H9 (cell line): Measurements from ENCODE around the gene CERS6. TPM values are rescaled to one million over a fixed set of nuclear protein-coding genes. Genes with fewer than 3 reads are reported as not detected.
A peak's percentile ranks its signal among the peaks of the same experiment; 100 is the strongest.

Experiments
- DNase-seq: peaks from one replicate; pipeline ENCODE4 v3.0.0-alpha.2; 2017
- H2AFZ ChIP-seq: one replicate; pipeline ENCODE4 v1.6.1; 2013; ENCODE audit warnings: mild to moderate bottlenecking, low read length, control low read depth, moderate library complexity
- H2AK5ac ChIP-seq: 2 replicates; pipeline ENCODE4 v1.6.1; 2013; ENCODE audit warnings: low read length, control low read depth, mixed read lengths; ENCODE audit not compliant: insufficient read length
- H2BK120ac ChIP-seq: one replicate; pipeline ENCODE4 v1.6.1; 2013; ENCODE audit warnings: low read depth, mild to moderate bottlenecking, low read length, control low read depth, inconsistent platforms; ENCODE audit not compliant: poor library complexity, severe bottlenecking
- H2BK12ac ChIP-seq: 2 replicates; pipeline ENCODE4 v1.6.1; 2013; ENCODE audit warnings: low read length, control low read depth, mixed read lengths, low read depth; ENCODE audit not compliant: insufficient read length
- H2BK15ac ChIP-seq: 2 replicates; pipeline ENCODE4 v1.6.1; 2013; ENCODE audit warnings: low read depth, low read length, control low read depth
- H2BK20ac ChIP-seq: one replicate; pipeline ENCODE4 v1.6.1; 2013; ENCODE audit warnings: low read depth, mild to moderate bottlenecking, low read length, control low read depth, inconsistent platforms; ENCODE audit not compliant: poor library complexity, severe bottlenecking
- H2BK5ac ChIP-seq: 2 replicates; pipeline ENCODE4 v1.6.1; 2013; ENCODE audit warnings: low read length, control low read depth, mixed read lengths; ENCODE audit not compliant: insufficient read length
- H3K14ac ChIP-seq: 2 replicates; pipeline ENCODE4 v1.6.1; 2013; ENCODE audit warnings: low read length, control low read depth; ENCODE audit not compliant: insufficient read depth
- H3K18ac ChIP-seq: 2 replicates; pipeline ENCODE4 v1.6.1; 2013; ENCODE audit warnings: low read depth, mild to moderate bottlenecking, mixed read lengths, low read length, control low read depth; ENCODE audit not compliant: insufficient read length
- H3K23ac ChIP-seq: 2 replicates; pipeline ENCODE4 v1.6.1; 2013; ENCODE audit warnings: low read length, control low read depth, mixed read lengths, low read depth; ENCODE audit not compliant: insufficient read length
- H3K23me2 ChIP-seq: 2 replicates; pipeline ENCODE4 v1.6.1; 2013; ENCODE audit warnings: low read depth, mild to moderate bottlenecking, mixed read lengths, low read length, control low read depth; ENCODE audit not compliant: insufficient read length, poor library complexity, severe bottlenecking
- H3K27ac ChIP-seq: 2 replicates; pipeline ENCODE4 v1.5.1; 2013; ENCODE audit warnings: low read length, control low read depth, mixed read lengths, low read depth; ENCODE audit not compliant: insufficient read length
- H3K27me3 ChIP-seq: 2 replicates; pipeline ENCODE4 v1.6.1; 2013; ENCODE audit warnings: low read length, control low read depth, inconsistent platforms; ENCODE audit not compliant: insufficient read depth
- H3K4ac ChIP-seq: 2 replicates; pipeline ENCODE4 v1.6.1; 2013; ENCODE audit warnings: low read depth, mild to moderate bottlenecking, control low read depth, inconsistent platforms, low read length, moderate library complexity
- H3K4me1 ChIP-seq: 2 replicates; pipeline ENCODE4 v1.6.1; 2013; ENCODE audit warnings: low read length, control low read depth, inconsistent platforms; ENCODE audit not compliant: insufficient read depth
- H3K4me2 ChIP-seq: 2 replicates; pipeline ENCODE4 v1.6.1; 2013; ENCODE audit warnings: low read length, control low read depth, mixed read lengths; ENCODE audit not compliant: insufficient read length, insufficient read depth
- H3K56ac ChIP-seq: 2 replicates; pipeline ENCODE4 v1.6.1; 2013; ENCODE audit warnings: low read depth, mild to moderate bottlenecking, mixed read lengths, low read length, control low read depth; ENCODE audit not compliant: insufficient read length
- H3K79me1 ChIP-seq: 2 replicates; pipeline ENCODE4 v1.6.1; 2013; ENCODE audit warnings: low read depth, mild to moderate bottlenecking, moderate library complexity, low read length, control low read depth, inconsistent platforms; ENCODE audit not compliant: insufficient read depth, poor library complexity, severe bottlenecking
- H3K79me2 ChIP-seq: 2 replicates; pipeline ENCODE4 v1.6.1; 2013; ENCODE audit warnings: low read length, control low read depth, inconsistent platforms; ENCODE audit not compliant: insufficient read depth
- H3K9ac ChIP-seq: 2 replicates; pipeline ENCODE4 v1.6.1; 2013; ENCODE audit warnings: low read length, control low read depth, mixed read lengths; ENCODE audit not compliant: insufficient read length; ENCODE audit errors: extremely low read depth
- H3K9me3 ChIP-seq: one replicate; pipeline ENCODE4 v1.6.1; 2013; ENCODE audit warnings: low read depth, low read length, inconsistent platforms; ENCODE audit not compliant: control insufficient read depth
- H3T11ph ChIP-seq: one replicate; pipeline ENCODE4 v1.6.1; 2013; ENCODE audit warnings: mild to moderate bottlenecking, low read length, control low read depth, inconsistent platforms
- H4K20me1 ChIP-seq: one replicate; pipeline ENCODE4 v1.6.1; 2013; ENCODE audit not compliant: control insufficient read depth, insufficient read length, insufficient read depth
- H4K5ac ChIP-seq: 2 replicates; pipeline ENCODE4 v1.6.1; 2013; ENCODE audit warnings: low read depth, mild to moderate bottlenecking, mixed read lengths, low read length, control low read depth; ENCODE audit not compliant: insufficient read length
- H4K8ac ChIP-seq: replicated peaks from 2 replicates; pipeline ENCODE4 v1.6.1; 2013; ENCODE audit warnings: low read length, control low read depth, mixed read lengths, low read depth; ENCODE audit not compliant: insufficient read length
- H4K91ac ChIP-seq: 2 replicates; pipeline ENCODE4 v1.6.1; 2013; ENCODE audit warnings: low read depth, mild to moderate bottlenecking, moderate library complexity, mixed read lengths, low read length, control low read depth; ENCODE audit not compliant: insufficient read length
- H3K27ac Mint-ChIP-seq, 3 experiments: 2 replicates in 2 of 3; 3 replicates in 1 of 3; pipeline ENCODE4 v1.8.0; 2020 to 2021; ENCODE audit warnings: mixed read lengths in 3 of 3, mild to moderate bottlenecking in 1 of 3, moderate library complexity in 1 of 3
- H3K27me3 Mint-ChIP-seq: 2 replicates; pipeline ENCODE4 v1.8.0; 2021; ENCODE audit warnings: low read depth, mild to moderate bottlenecking, moderate library complexity, mixed read lengths
- H3K36me3 Mint-ChIP-seq, 3 experiments: 2 replicates in 2 of 3; 3 replicates in 1 of 3; pipeline ENCODE4 v1.8.0; 2020 to 2021; ENCODE audit warnings: low read depth in 3 of 3, mixed read lengths in 3 of 3; ENCODE audit not compliant: insufficient read depth in 1 of 3
- H3K4me1 Mint-ChIP-seq, 2 experiments: 2 replicates each; pipeline ENCODE4 v1.8.0; 2020; ENCODE audit warnings: mixed read lengths in 2 of 2
- H3K4me3 Mint-ChIP-seq, 2 experiments: 2 replicates in 1 of 2; 3 replicates in 1 of 2; pipeline ENCODE4 v1.8.0; 2020 to 2021; ENCODE audit warnings: mild to moderate bottlenecking in 2 of 2, mixed read lengths in 2 of 2, moderate library complexity in 1 of 2
- H3K9me3 Mint-ChIP-seq, 2 experiments: 2 replicates in 1 of 2; 3 replicates in 1 of 2; pipeline ENCODE4 v1.8.0; 2020; ENCODE audit warnings: mild to moderate bottlenecking in 2 of 2, mixed read lengths in 2 of 2, moderate library complexity in 1 of 2
- CTCF ChIP-seq: fragments of 200-600 bp; sonication (generic); conservative IDR thresholded peaks from 3 replicates; pipeline ENCODE4 v1.8.0; 2021; ENCODE audit warnings: antibody characterized with exemption, mild to moderate bottlenecking
- WGBS: extraction: QIAGEN DNeasy Blood & Tissue Kit; methylation state at CpG from one replicate; pipeline ENCODE4 v1.1.7; 2013; ENCODE audit warnings: missing lambda C conversion rate, low lambda C conversion rate, mixed read lengths; ENCODE audit not compliant: insufficient read length; ENCODE audit errors: extremely low coverage; 5-methylcytosine and 5-hydroxymethylcytosine counted together
- total RNA-seq: library from RNA; stranded (reverse); gene quantifications from 2 replicates; pipeline ENCODE4 v1.2.1, GENCODE V29; 2021

Gene CERS6
- total RNA-seq, 1 experiment from 2014 or later = 17.7 TPM

- no peak overlapping the region for H2BK20ac ChIP-seq
- Mint-ChIP-seq H3K4me3 (no peak overlapping the region), H3K9me3 (no peaks in the 10 kb centered on the region; a peak in 1 of 5 replicates), H3K4me1 (peaks cover 42 to 59% of the 10 kb centered on the region in 2 experiments), H3K36me3 (no peaks in the 10 kb centered on the region), H3K27me3 (no peaks in the 10 kb centered on the region), H3K27ac (peak overlapping the region in 1 of 3 experiments; percentile 25; a peak in 1 of 7 replicates)
- H3K56ac ChIP-seq = no peak overlapping the region
- H4K8ac ChIP-seq = no peak overlapping the region
- H4K91ac ChIP-seq = no peak overlapping the region
- no peaks in the 10 kb centered on the region for H4K20me1 ChIP-seq
- H3K79me1 ChIP-seq = no peaks in the 10 kb centered on the region
- H3K4me1 ChIP-seq = peaks cover 3% of the 10 kb centered on the region; the same call in 1 of the 2 replicates
- no peak overlapping the region for H3T11ph ChIP-seq
- WGBS = no CpG with 5 or more reads among the region's 7 CpGs
- H3K23ac ChIP-seq = no peak overlapping the region
- TF ChIP-seq CTCF = no peak
- H4K5ac ChIP-seq = no peak overlapping the region
- no peak overlapping the region for H3K9ac ChIP-seq
- H3K4me2 ChIP-seq = no peak overlapping the region
- H2AK5ac ChIP-seq = no peak overlapping the region
- H3K4ac ChIP-seq = no peak overlapping the region
- no peak overlapping the region for H2BK5ac ChIP-seq
- no peak overlapping the region for H3K14ac ChIP-seq
- no peaks in the 10 kb centered on the region for H3K9me3 ChIP-seq
- no peaks in the 10 kb centered on the region for H3K79me2 ChIP-seq
- no peak overlapping the region for H2BK120ac ChIP-seq
- H3K18ac ChIP-seq = no peak overlapping the region
- H3K27ac ChIP-seq = no peak overlapping the region
- H2AFZ ChIP-seq = no peak overlapping the region
- no peaks in the 10 kb centered on the region for H3K23me2 ChIP-seq
- no peak overlapping the region for H2BK15ac ChIP-seq
- H3K27me3 ChIP-seq = no peaks in the 10 kb centered on the region
- no peak overlapping the region for H2BK12ac ChIP-seq
- DNase-seq = no peak
These were observed 206.7 kb downstream of the CERS6 start for GRCh38 chr2:168662651-168663208.
